Trophoblast cell (in vitro differentiated cells and primary cell): ENCODE results near the gene SF3B3.
A peak's percentile ranks its signal among the peaks of the same experiment; 100 is the strongest.

Experiments
- DNase-seq, 2 donors: peaks; one replicate each; pipeline ENCODE4 v3.0.0-alpha.2; 2016
- H2AFZ ChIP-seq: 2 replicates; pipeline ENCODE4 v1.6.1; 2013; ENCODE audit warnings: low read length, moderate library complexity, mild to moderate bottlenecking; ENCODE audit not compliant: insufficient read depth, poor library complexity
- H2AK5ac ChIP-seq: 2 replicates; pipeline ENCODE4 v1.6.1; 2013; ENCODE audit warnings: mild to moderate bottlenecking, low read length
- H2BK120ac ChIP-seq: 2 replicates; pipeline ENCODE4 v1.6.1; 2013; ENCODE audit warnings: low read length, mild to moderate bottlenecking, moderate library complexity; ENCODE audit not compliant: insufficient read depth, poor library complexity
- H2BK12ac ChIP-seq: 2 replicates; pipeline ENCODE4 v1.6.1; 2013; ENCODE audit warnings: mild to moderate bottlenecking, low read length, moderate library complexity
- H2BK5ac ChIP-seq: 2 replicates; pipeline ENCODE4 v1.6.1; 2013; ENCODE audit warnings: low read length, low read depth, moderate library complexity, mild to moderate bottlenecking; ENCODE audit not compliant: poor library complexity
- H3K14ac ChIP-seq: 2 replicates; pipeline ENCODE4 v1.6.1; 2013; ENCODE audit warnings: mild to moderate bottlenecking, low read length
- H3K18ac ChIP-seq: 2 replicates; pipeline ENCODE4 v1.6.1; 2013; ENCODE audit warnings: mild to moderate bottlenecking, low read length
- H3K23ac ChIP-seq: 2 replicates; pipeline ENCODE4 v1.6.1; 2013; ENCODE audit warnings: low read length
- H3K27ac ChIP-seq: 2 replicates; pipeline ENCODE4 v1.5.1; 2013; ENCODE audit warnings: low read depth, mild to moderate bottlenecking, inconsistent platforms, low read length, moderate library complexity
- H3K27me3 ChIP-seq: 2 replicates; pipeline ENCODE4 v1.6.1; 2013; ENCODE audit warnings: inconsistent platforms, mild to moderate bottlenecking, low read length, moderate library complexity; ENCODE audit not compliant: insufficient read depth
- H3K36me3 ChIP-seq, 2 experiments: 1 replicate in 1 of 2; 2 replicates in 1 of 2; pipeline ENCODE4 v1.6.1; 2013; ENCODE audit warnings: low read length in 2 of 2, mild to moderate bottlenecking in 2 of 2, moderate library complexity in 1 of 2; ENCODE audit not compliant: insufficient read depth in 2 of 2, control insufficient read depth in 1 of 2
- H3K4ac ChIP-seq: 2 replicates; pipeline ENCODE4 v1.6.1; 2013; ENCODE audit warnings: low read depth, mild to moderate bottlenecking, low read length, moderate library complexity
- H3K4me1 ChIP-seq, 2 experiments: 1 replicate in 1 of 2; 2 replicates in 1 of 2; pipeline ENCODE4 v1.6.1; 2013; ENCODE audit warnings: low read length in 2 of 2, mild to moderate bottlenecking in 2 of 2, moderate library complexity in 1 of 2; ENCODE audit not compliant: insufficient read depth in 2 of 2, control insufficient read depth in 1 of 2
- H3K4me2 ChIP-seq: 2 replicates; pipeline ENCODE4 v1.6.1; 2013; ENCODE audit warnings: inconsistent platforms, mild to moderate bottlenecking, low read length, moderate library complexity
- H3K4me3 ChIP-seq: 2 replicates; pipeline ENCODE4 v1.5.1; 2013; ENCODE audit warnings: mild to moderate bottlenecking, low read depth, low read length, inconsistent platforms
- H3K79me1 ChIP-seq: one replicate; pipeline ENCODE4 v1.6.1; 2013; ENCODE audit warnings: low read length
- H3K79me2 ChIP-seq: 2 replicates; pipeline ENCODE4 v1.6.1; 2013; ENCODE audit warnings: low read length, mild to moderate bottlenecking; ENCODE audit not compliant: control insufficient read depth, insufficient read depth, poor library complexity
- H3K9ac ChIP-seq: 2 replicates; pipeline ENCODE4 v1.6.1; 2013; ENCODE audit warnings: mild to moderate bottlenecking, low read length
- H3K9me3 ChIP-seq: 2 replicates; pipeline ENCODE4 v1.6.1; 2013; ENCODE audit warnings: low read depth, mild to moderate bottlenecking, control low read depth, inconsistent platforms, low read length; ENCODE audit not compliant: insufficient read depth
- H4K12ac ChIP-seq: 2 replicates; pipeline ENCODE4 v1.6.1; 2013; ENCODE audit warnings: low read depth, mild to moderate bottlenecking, low read length, moderate library complexity
- H4K8ac ChIP-seq: 2 replicates; pipeline ENCODE4 v1.6.1; 2013; ENCODE audit warnings: low read depth, mild to moderate bottlenecking, low read length, moderate library complexity
- H4K91ac ChIP-seq: one replicate; pipeline ENCODE4 v1.6.1; 2013; ENCODE audit warnings: low read depth, mild to moderate bottlenecking, low read length, moderate library complexity
- WGBS: extraction: QIAGEN DNeasy Blood & Tissue Kit; methylation state at CpG from one replicate; pipeline ENCODE4 v1.1.7; 2013; ENCODE audit warnings: missing lambda C conversion rate; ENCODE audit not compliant: insufficient read length, insufficient coverage; ENCODE audit errors: extremely low coverage; 5-methylcytosine and 5-hydroxymethylcytosine counted together

The SF3B3 gene

GRCh38 chr16:70495425-70496182 is 28.0 kb upstream of the SF3B3 start:
- Histone ChIP-seq H3K27ac (no peak overlapping the region), H3K79me1 (no peaks in the 10 kb centered on the region), H2AK5ac (no peak overlapping the region), H3K27me3 (no peaks in the 10 kb centered on the region), H2BK5ac (no peak overlapping the region), H3K14ac (no peak overlapping the region), H3K4ac (no peak overlapping the region), H3K36me3 (peaks cover 22 to 34% of the 10 kb centered on the region in 2 experiments), H3K18ac (no peak overlapping the region), H2BK12ac (no peak overlapping the region), H4K91ac (no peak overlapping the region), H3K9me3 (no peaks in the 10 kb centered on the region), H3K4me3 (no peak overlapping the region), H3K4me2 (no peak overlapping the region), H3K23ac (no peak overlapping the region), H4K12ac (no peak overlapping the region), H3K79me2 (no peaks in the 10 kb centered on the region), H3K4me1 (no peaks in the 10 kb centered on the region), H3K9ac (peak overlapping the region; percentile 64), H2AFZ (no peak overlapping the region), H4K8ac (no peak overlapping the region), H2BK120ac (no peak overlapping the region)
- WGBS: no CpG with 5 or more reads among the region's 9 CpGs
- peak; percentile 29 to 43 for DNase-seq

- no peak overlapping the region for H2AFZ ChIP-seq
- H2BK120ac ChIP-seq: no peak overlapping the region
- no peak overlapping the region for H4K12ac ChIP-seq
- no peak overlapping the region for H2BK12ac ChIP-seq
- H3K36me3 ChIP-seq: peaks cover 24 to 37% of the 10 kb centered on the region in 2 experiments
- H3K23ac ChIP-seq: no peak overlapping the region
- no peak overlapping the region for H4K91ac ChIP-seq
- no peak overlapping the region for H2BK5ac ChIP-seq
- H3K14ac ChIP-seq: no peak overlapping the region
- no peaks in the 10 kb centered on the region for H3K79me1 ChIP-seq
- H3K9ac ChIP-seq: no peak overlapping the region
- H3K4me1 ChIP-seq: no peaks in the 10 kb centered on the region
- H3K4me3 ChIP-seq: no peak overlapping the region
- H3K79me2 ChIP-seq: no peaks in the 10 kb centered on the region
- no peak overlapping the region for H3K27ac ChIP-seq
- no peak overlapping the region for H4K8ac ChIP-seq
- no CpG with 5 or more reads among the region's 6 CpGs for WGBS
- DNase-seq: no peak
- no peak overlapping the region for H3K18ac ChIP-seq
- no peak overlapping the region for H2AK5ac ChIP-seq
- no peak overlapping the region for H3K4ac ChIP-seq
- no peak overlapping the region for H3K4me2 ChIP-seq
- no peaks in the 10 kb centered on the region for H3K27me3 ChIP-seq
- no peaks in the 10 kb centered on the region for H3K9me3 ChIP-seq
Observed at GRCh38 chr16:70496513-70496912, 27.1 kb upstream of the SF3B3 start.

DNA sequence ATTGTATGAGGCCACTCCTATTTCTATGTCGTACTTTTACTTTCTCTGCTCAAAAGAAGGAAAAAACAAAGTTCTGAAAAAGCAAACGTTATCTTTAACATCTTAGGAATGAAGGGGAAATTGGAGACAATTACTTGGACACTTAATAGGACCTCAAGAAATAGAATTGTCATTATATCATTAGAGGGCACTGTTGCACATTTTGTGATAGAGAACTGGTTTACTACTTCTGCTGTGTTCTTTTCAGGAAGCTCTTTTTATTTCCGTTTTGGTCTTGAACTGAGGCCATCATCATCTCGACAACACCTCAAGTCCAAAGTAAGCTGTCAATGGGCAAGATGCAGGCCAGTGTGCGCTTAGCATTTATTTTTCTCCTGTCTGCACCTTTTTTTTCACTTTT is 14.9 kb upstream of the SF3B3 start:
- H2AK5ac ChIP-seq: no peak overlapping the region
- H3K27me3 ChIP-seq: no peaks in the 10 kb centered on the region
- no peak overlapping the region for H2AFZ ChIP-seq
- H3K9me3 ChIP-seq: no peaks in the 10 kb centered on the region
- peaks cover 26 to 35% of the 10 kb centered on the region in 2 experiments for H3K36me3 ChIP-seq
- no peaks in the 10 kb centered on the region for H3K4me1 ChIP-seq
- no peak overlapping the region for H2BK5ac ChIP-seq
- peak in 1 of 2 donors; percentile 32 for DNase-seq
- no peak overlapping the region for H3K27ac ChIP-seq
- H3K4ac ChIP-seq: no peak overlapping the region
- H4K8ac ChIP-seq: no peak overlapping the region
- no peak overlapping the region for H3K14ac ChIP-seq
- no CpG with 5 or more reads among the region's 5 CpGs for WGBS
- no peak overlapping the region for H3K23ac ChIP-seq
- H3K4me2 ChIP-seq: no peak overlapping the region
- no peaks in the 10 kb centered on the region for H3K79me1 ChIP-seq
- H3K18ac ChIP-seq: no peak overlapping the region
- H2BK12ac ChIP-seq: no peak overlapping the region
- no peak overlapping the region for H4K91ac ChIP-seq
- no peak overlapping the region for H4K12ac ChIP-seq
- H2BK120ac ChIP-seq: no peak overlapping the region
- no peaks in the 10 kb centered on the region for H3K79me2 ChIP-seq
- H3K4me3 ChIP-seq: no peak overlapping the region
- H3K9ac ChIP-seq: no peak overlapping the region

DNA sequence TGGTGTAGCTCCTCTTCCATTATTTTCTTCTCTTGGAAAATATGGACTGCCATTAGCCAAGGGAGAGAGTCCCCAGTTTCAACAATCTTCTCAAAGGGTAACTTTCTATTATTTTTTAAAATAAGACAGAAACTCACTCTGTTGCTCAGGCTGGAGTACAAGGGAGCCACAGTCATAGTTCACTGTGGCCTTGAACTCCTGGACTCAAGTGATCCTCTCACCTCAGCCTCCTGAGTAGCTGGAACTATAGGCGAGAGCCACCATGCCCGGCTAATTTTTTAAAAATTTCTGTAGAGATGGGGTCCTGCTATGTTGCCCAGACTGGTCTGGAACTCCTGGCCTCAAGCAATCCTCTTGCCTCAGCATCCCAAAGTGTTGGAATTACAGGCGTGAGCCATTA is 13.4 kb upstream of the SF3B3 start:
- no peak overlapping the region for H2AK5ac ChIP-seq
- H3K4me2 ChIP-seq: no peak overlapping the region
- H3K4me3 ChIP-seq: no peak overlapping the region
- no peak overlapping the region for H3K27ac ChIP-seq
- H2BK5ac ChIP-seq: no peak overlapping the region
- peaks cover 37 to 42% of the 10 kb centered on the region in 2 experiments for H3K36me3 ChIP-seq
- H4K91ac ChIP-seq: no peak overlapping the region
- H4K12ac ChIP-seq: no peak overlapping the region
- no peak overlapping the region for H2AFZ ChIP-seq
- H3K9ac ChIP-seq: no peak overlapping the region
- no peaks in the 10 kb centered on the region for H3K4me1 ChIP-seq
- no peak overlapping the region for H4K8ac ChIP-seq
- H3K14ac ChIP-seq: no peak overlapping the region
- H2BK120ac ChIP-seq: no peak overlapping the region
- no peak overlapping the region for H3K18ac ChIP-seq
- no peaks in the 10 kb centered on the region for H3K9me3 ChIP-seq
- no peaks in the 10 kb centered on the region for H3K79me2 ChIP-seq
- H3K79me1 ChIP-seq: no peaks in the 10 kb centered on the region
- no peak overlapping the region for H2BK12ac ChIP-seq
- WGBS: no CpG with 5 or more reads among the region's 3 CpGs
- peak in 1 of 2 donors; percentile 19 for DNase-seq
- H3K4ac ChIP-seq: no peak overlapping the region
- H3K27me3 ChIP-seq: no peaks in the 10 kb centered on the region
- H3K23ac ChIP-seq: no peak overlapping the region
